Adipocyte (in vitro differentiated cells): ENCODE results near the gene UFC1.

Source experiments
- DNase-seq: peaks from one replicate; pipeline ENCODE4 v3.0.0-alpha.2; 2015; ENCODE audit warnings: low read depth
- H3K27me3 ChIP-seq: replicated peaks from 2 replicates; pipeline ENCODE4 v1.7.0; 2013; ENCODE audit warnings: mild to moderate bottlenecking, low read length, moderate library complexity; ENCODE audit not compliant: control insufficient read depth, insufficient read depth
- H3K36me3 ChIP-seq: 2 replicates; pipeline ENCODE4 v1.7.0; 2013; ENCODE audit warnings: low read length, mild to moderate bottlenecking, moderate library complexity; ENCODE audit not compliant: control insufficient read depth, insufficient read depth, severe bottlenecking
- H3K4me1 ChIP-seq: 2 replicates; pipeline ENCODE4 v1.7.0; 2013; ENCODE audit warnings: mild to moderate bottlenecking, low read length, moderate library complexity; ENCODE audit not compliant: control insufficient read depth, insufficient read depth
- H3K4me3 ChIP-seq: 2 replicates; pipeline ENCODE4 v1.7.0; 2013; ENCODE audit warnings: mild to moderate bottlenecking, low read length, moderate library complexity
- H3K9ac ChIP-seq: 2 replicates; pipeline ENCODE4 v1.7.0; 2013; ENCODE audit warnings: mild to moderate bottlenecking, low read length, moderate library complexity
- H3K9me3 ChIP-seq: 2 replicates; pipeline ENCODE4 v1.7.0; 2013; ENCODE audit warnings: mild to moderate bottlenecking, low read length, moderate library complexity; ENCODE audit not compliant: control insufficient read depth

UFC1 gene

GRCh38 chr1:161162052-161162451, 8.3 kb downstream of the UFC1 start:
- Histone ChIP-seq H3K27me3 (no peaks in the 10 kb centered on the region), H3K36me3 (peaks cover 43% of the 10 kb centered on the region), H3K9me3 (no peaks in the 10 kb centered on the region), H3K9ac (no peak overlapping the region), H3K4me1 (peaks cover 30% of the 10 kb centered on the region), H3K4me3 (no peak overlapping the region)
- no peak for DNase-seq

- Histone ChIP-seq H3K9ac (no peak overlapping the region), H3K4me3 (no peak overlapping the region), H3K4me1 (peaks cover 33% of the 10 kb centered on the region), H3K9me3 (no peaks in the 10 kb centered on the region), H3K27me3 (no peaks in the 10 kb centered on the region), H3K36me3 (peaks cover 36% of the 10 kb centered on the region)
- DNase-seq, result no peak
Observed at GRCh38 chr1:161162806-161163205, 9.0 kb downstream of the UFC1 start.

DNA sequence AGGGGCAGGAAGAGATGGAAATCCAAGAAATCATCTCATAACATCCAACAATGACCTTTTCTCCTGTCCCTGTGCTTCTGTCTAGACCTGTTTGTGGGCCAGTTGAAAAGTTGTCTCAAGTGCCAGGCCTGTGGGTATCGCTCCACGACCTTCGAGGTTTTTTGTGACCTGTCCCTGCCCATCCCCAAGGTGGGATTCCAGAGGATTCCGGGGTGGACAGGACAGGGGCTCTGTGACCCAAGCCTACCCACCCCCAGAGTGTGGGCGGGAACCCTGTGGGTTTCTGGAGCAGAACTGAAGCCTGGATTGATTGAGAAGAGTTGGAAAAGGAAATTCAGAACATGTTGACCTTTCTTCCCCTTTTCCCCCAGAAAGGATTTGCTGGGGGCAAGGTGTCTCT, 10.0 kb downstream of the UFC1 start:
- DNase-seq, result no peak
- no peak overlapping the region for H3K9ac ChIP-seq
- no peaks in the 10 kb centered on the region for H3K9me3 ChIP-seq
- no peaks in the 10 kb centered on the region for H3K27me3 ChIP-seq
- peaks cover 29% of the 10 kb centered on the region for H3K4me1 ChIP-seq
- H3K36me3 ChIP-seq, result peaks cover 27% of the 10 kb centered on the region
- no peak overlapping the region for H3K4me3 ChIP-seq

GRCh38 chr1:161164901-161165610, 11.3 kb downstream of the UFC1 start:
- no peaks in the 10 kb centered on the region for H3K27me3 ChIP-seq
- H3K9ac ChIP-seq, result peak overlapping the region; percentile 91
- DNase-seq, result no peak
- peaks cover 21% of the 10 kb centered on the region for H3K4me1 ChIP-seq
- H3K36me3 ChIP-seq, result peaks cover 35% of the 10 kb centered on the region
- H3K9me3 ChIP-seq, result no peaks in the 10 kb centered on the region
- H3K4me3 ChIP-seq, result peak overlapping the region; percentile 93

GRCh38 chr1:161165742-161166668, 12.2 kb downstream of the UFC1 start, which contains the start of gene PPOX:
PPOX (plus strand) TSS chr1:161166426; CDS start chr1:161166848, 422 bp downstream.
- H3K4me3 ChIP-seq, result peak within 1 kb of the TSS; percentile 93
- peaks cover 15% of the 10 kb centered on the region for H3K4me1 ChIP-seq
- peaks cover 41% of the 10 kb centered on the region for H3K36me3 ChIP-seq
- no peaks in the 10 kb centered on the region for H3K27me3 ChIP-seq
- no peaks in the 10 kb centered on the region for H3K9me3 ChIP-seq
- peak within 1 kb of the TSS; percentile 91 for H3K9ac ChIP-seq
- DNase-seq, result peak; percentile 99

DNA sequence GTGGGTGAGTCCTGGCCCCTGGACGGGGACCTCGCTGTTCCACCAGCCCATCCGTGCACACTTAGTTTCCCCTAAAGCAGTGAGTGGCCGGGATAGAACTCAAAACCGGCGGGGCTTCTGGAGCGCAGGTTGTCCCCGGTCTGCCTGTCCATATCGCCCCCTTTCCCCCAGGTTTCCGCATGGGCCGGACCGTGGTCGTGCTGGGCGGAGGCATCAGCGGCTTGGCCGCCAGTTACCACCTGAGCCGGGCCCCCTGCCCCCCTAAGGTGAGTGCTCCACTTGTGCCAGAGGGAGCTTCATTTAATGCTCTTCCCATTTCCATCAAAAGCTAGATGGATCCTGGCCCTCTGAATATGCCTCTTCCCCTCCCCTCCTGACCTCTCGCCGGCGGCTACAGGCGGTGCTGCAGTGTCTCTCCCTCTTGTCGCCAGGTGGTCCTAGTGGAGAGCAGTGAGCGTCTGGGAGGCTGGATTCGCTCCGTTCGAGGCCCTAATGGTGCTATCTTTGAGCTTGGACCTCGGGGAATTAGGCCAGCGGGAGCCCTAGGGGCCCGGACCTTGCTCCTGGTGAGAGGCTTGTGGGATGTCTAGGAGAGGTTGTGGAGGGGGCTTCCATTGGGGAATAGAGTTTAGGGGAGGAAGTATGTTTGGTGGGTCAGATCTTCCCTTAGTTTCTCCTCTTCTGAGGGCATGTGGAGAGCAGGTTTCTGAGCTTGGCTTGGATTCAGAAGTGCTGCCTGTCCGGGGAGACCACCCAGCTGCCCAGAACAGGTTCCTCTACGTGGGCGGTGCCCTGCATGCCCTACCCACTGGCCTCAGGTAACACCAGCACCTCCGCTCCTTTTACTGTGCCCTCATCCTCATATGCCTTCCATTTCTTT, 13.1 kb downstream of the UFC1 start:
- no peaks in the 10 kb centered on the region for H3K27me3 ChIP-seq

DNA sequence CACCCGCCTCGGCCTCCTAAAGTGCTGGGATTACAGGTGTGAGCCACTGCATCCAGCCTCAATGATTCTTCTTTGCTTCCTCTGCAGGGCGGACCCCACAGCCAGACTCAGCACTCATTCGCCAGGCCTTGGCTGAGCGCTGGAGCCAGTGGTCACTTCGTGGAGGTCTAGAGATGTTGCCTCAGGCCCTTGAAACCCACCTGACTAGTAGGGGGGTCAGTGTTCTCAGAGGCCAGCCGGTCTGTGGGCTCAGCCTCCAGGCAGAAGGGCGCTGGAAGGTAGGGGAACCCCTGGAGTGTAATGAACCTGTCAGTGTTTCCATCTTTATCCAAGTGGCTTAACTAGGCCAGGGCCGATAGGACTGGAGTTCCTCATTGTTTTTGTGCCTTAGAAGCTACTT, 15.1 kb downstream of the UFC1 start:
- Histone ChIP-seq H3K9me3 (no peaks in the 10 kb centered on the region), H3K4me1 (peaks cover 38% of the 10 kb centered on the region), H3K9ac (no peak overlapping the region), H3K4me3 (no peak overlapping the region), H3K36me3 (peaks cover 44% of the 10 kb centered on the region), H3K27me3 (no peaks in the 10 kb centered on the region)
- DNase-seq, result no peak

More for the DNA sequence above, 13.1 kb downstream of the UFC1 start:
- Histone ChIP-seq H3K36me3 (peaks cover 50% of the 10 kb centered on the region), H3K9ac (peak overlapping the region; percentile 91), H3K4me3 (peak overlapping the region; percentile 93), H3K4me1 (peaks cover 18% of the 10 kb centered on the region), H3K9me3 (no peaks in the 10 kb centered on the region)
- DNase-seq, result peak; percentile 33

- DNase-seq, result no peak
- H3K4me3 ChIP-seq, result no peak overlapping the region
- no peaks in the 10 kb centered on the region for H3K27me3 ChIP-seq
- peaks cover 55% of the 10 kb centered on the region for H3K36me3 ChIP-seq
- peak overlapping the region; percentile 69 for H3K9ac ChIP-seq
- H3K9me3 ChIP-seq, result no peaks in the 10 kb centered on the region
- H3K4me1 ChIP-seq, result peaks cover 37% of the 10 kb centered on the region
Observed at GRCh38 chr1:161171191-161171590, 17.4 kb downstream of the UFC1 start.

GRCh38 chr1:161171696-161172095, 17.9 kb downstream of the UFC1 start:
- Histone ChIP-seq H3K4me1 (peaks cover 42% of the 10 kb centered on the region), H3K36me3 (peaks cover 55% of the 10 kb centered on the region), H3K9me3 (no peaks in the 10 kb centered on the region), H3K27me3 (no peaks in the 10 kb centered on the region), H3K9ac (peak overlapping the region; percentile 69), H3K4me3 (no peak overlapping the region)
- no peak for DNase-seq

GRCh38 chr1:161172349-161172748, 18.6 kb downstream of the UFC1 start:
- peaks cover 36% of the 10 kb centered on the region for H3K4me1 ChIP-seq
- H3K9ac ChIP-seq, result peak overlapping the region; percentile 69
- H3K36me3 ChIP-seq, result peaks cover 55% of the 10 kb centered on the region
- no peaks in the 10 kb centered on the region for H3K27me3 ChIP-seq
- H3K9me3 ChIP-seq, result no peaks in the 10 kb centered on the region
- peak overlapping the region; percentile 35 for H3K4me3 ChIP-seq
- no peak for DNase-seq
